Fibroblast of skin of right biceps (primary cell): ENCODE results near the gene PPM1A.

Source experiments
- DNase-seq: peaks from one replicate; pipeline ENCODE4 v3.0.0-alpha.2; 2013

PPM1A gene

GRCh38 chr14:60327447-60328331 lies 78.7 kb downstream of the PPM1A start:
- DNase-seq = peak; percentile 31

- no peak for DNase-seq
Measured at GRCh38 chr14:60328583-60328982, 79.6 kb downstream of the PPM1A start.

- DNase-seq = no peak
Measured at GRCh38 chr14:60329274-60329673, 80.3 kb downstream of the PPM1A start.

- DNase-seq = peak; percentile 44
Measured at GRCh38 chr14:60331201-60332045, 82.4 kb downstream of the PPM1A start.

GRCh38 chr14:60332046-60332399 lies 83.0 kb downstream of the PPM1A start:
- DNase-seq = no peak

GRCh38 chr14:60332869-60333268 lies 83.8 kb downstream of the PPM1A start:
- no peak for DNase-seq

GRCh38 chr14:60339571-60339970 lies 90.5 kb downstream of the PPM1A start:
- DNase-seq = no peak

- DNase-seq = no peak
Measured at GRCh38 chr14:60343571-60344071, 94.6 kb downstream of the PPM1A start.

- no peak for DNase-seq
Measured at GRCh38 chr14:60344751-60345150, 95.7 kb downstream of the PPM1A start.

- DNase-seq = no peak
Measured at GRCh38 chr14:60346706-60347105, 97.7 kb downstream of the PPM1A start.

GRCh38 chr14:60348211-60348610 lies 99.2 kb downstream of the PPM1A start:
- no peak for DNase-seq
